Breast epithelium (tissue), 4 donors: ENCODE data around the gene ARMC10. TPM values are rescaled to one million over a fixed set of nuclear protein-coding genes. Genes with fewer than 3 reads are reported as not detected.
"Not testable (repeated sequence)": the region's sequence is repeated elsewhere in the genome, so short reads cannot be mapped to it uniquely, and the experiment has no call there.

Experiments used
- DNase-seq, 2 donors: peaks; one replicate each; pipeline ENCODE4 v3.0.0-alpha.2; 2019; ENCODE audit warnings: low spot score in 2 of 2
- H3K27ac ChIP-seq, 2 donors: fragments of 200-600 bp; sonication (generic) in 1 of 2; one replicate each; pipeline ENCODE4 v1.5.1; 2016 to 2019; ENCODE audit warnings: mild to moderate bottlenecking in 1 of 2
- H3K27me3 ChIP-seq, 2 donors: fragments of 200-600 bp; sonication (generic) in 1 of 2; one replicate each; pipeline versions ENCODE4 v1.5.1 to v1.6.0; 2017 to 2019; ENCODE audit warnings: control low read depth in 1 of 2, mild to moderate bottlenecking in 1 of 2
- H3K36me3 ChIP-seq: fragments of 200-600 bp; one replicate; pipeline ENCODE4 v1.5.1; 2019
- H3K4me1 ChIP-seq, 2 donors: fragments of 200-600 bp; sonication (generic); one replicate each; pipeline ENCODE4 v1.5.1; 2016 to 2019; ENCODE audit warnings: control low read depth in 1 of 2
- H3K4me3 ChIP-seq, 3 donors: fragments of 200-600 bp; sonication (generic); 1 replicate in 2 of 3; 2 replicates in 1 of 3; pipeline ENCODE4 v1.5.1; 2016 to 2019; ENCODE audit warnings: mild to moderate bottlenecking in 3 of 3, moderate library complexity in 2 of 3
- H3K9me3 ChIP-seq, 2 donors: fragments of 200-600 bp; sonication (generic) in 1 of 2; one replicate each; pipeline ENCODE4 v1.5.1; 2016 to 2019; ENCODE audit warnings: control low read depth in 1 of 2
- POLR2A ChIP-seq: fragments of 450-650 bp; IDR thresholded peaks from one replicate; pipeline ENCODE4 v1.6.1; 2016; ENCODE audit warnings: antibody characterized with exemption, mild to moderate bottlenecking, moderate library complexity
- POLR2AphosphoS5 ChIP-seq, 3 donors: sonication (generic); formaldehyde crosslinking; IDR thresholded peaks; one replicate each; pipeline ENCODE4 v1.6.1; 2017; ENCODE audit warnings: antibody characterized with exemption in 3 of 3
- intact Hi-C: fragments of 100-400 bp; cut with DNase I; formaldehyde crosslinking; loops from one replicate; pipeline ENCODE4 v1.15.1; 2023; ENCODE audit warnings: low total_unique reads
- total RNA-seq, 3 donors: library from RNA; depleted of rRNA; stranded (reverse); fragments of >200 nt; gene quantifications; one replicate each; pipeline ENCODE4 v1.1.0, GENCODE V29; 2016
- TF ChIP-seq, protein P1 (sequence below), 3 donors: fragments of 450-650 bp; IDR thresholded peaks; one replicate each; pipeline ENCODE4 v1.5.1; 2016 to 2017; ENCODE audit warnings: antibody characterized with exemption in 3 of 3, mild to moderate bottlenecking in 3 of 3, moderate library complexity in 3 of 3

ARMC10 gene
- total RNA-seq, 3 donors from 2014 or later = 47.0 to 55.4 (median 49.8) TPM

GRCh38 chr7:103079836-103080235 lies 4.9 kb downstream of the ARMC10 start:
- H3K36me3 ChIP-seq = no peaks in the 10 kb centered on the region
- no peaks in the 10 kb centered on the region for H3K27me3 ChIP-seq
- H3K27ac ChIP-seq = no peak overlapping the region
- TF ChIP-seq, protein P1, sequence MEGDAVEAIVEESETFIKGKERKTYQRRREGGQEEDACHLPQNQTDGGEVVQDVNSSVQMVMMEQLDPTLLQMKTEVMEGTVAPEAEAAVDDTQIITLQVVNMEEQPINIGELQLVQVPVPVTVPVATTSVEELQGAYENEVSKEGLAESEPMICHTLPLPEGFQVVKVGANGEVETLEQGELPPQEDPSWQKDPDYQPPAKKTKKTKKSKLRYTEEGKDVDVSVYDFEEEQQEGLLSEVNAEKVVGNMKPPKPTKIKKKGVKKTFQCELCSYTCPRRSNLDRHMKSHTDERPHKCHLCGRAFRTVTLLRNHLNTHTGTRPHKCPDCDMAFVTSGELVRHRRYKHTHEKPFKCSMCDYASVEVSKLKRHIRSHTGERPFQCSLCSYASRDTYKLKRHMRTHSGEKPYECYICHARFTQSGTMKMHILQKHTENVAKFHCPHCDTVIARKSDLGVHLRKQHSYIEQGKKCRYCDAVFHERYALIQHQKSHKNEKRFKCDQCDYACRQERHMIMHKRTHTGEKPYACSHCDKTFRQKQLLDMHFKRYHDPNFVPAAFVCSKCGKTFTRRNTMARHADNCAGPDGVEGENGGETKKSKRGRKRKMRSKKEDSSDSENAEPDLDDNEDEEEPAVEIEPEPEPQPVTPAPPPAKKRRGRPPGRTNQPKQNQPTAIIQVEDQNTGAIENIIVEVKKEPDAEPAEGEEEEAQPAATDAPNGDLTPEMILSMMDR (IDR thresholded peaks at IDR 0.05) = no peak
- no peak for TF ChIP-seq POLR2AphosphoS5 (IDR thresholded peaks at IDR 0.05)
- no peak for TF ChIP-seq POLR2A
- no peak overlapping the region for H3K4me3 ChIP-seq
- intact Hi-C loops = no loop called here
- DNase-seq = no peak
- H3K9me3 ChIP-seq = no peaks in the 10 kb centered on the region
- H3K4me1 ChIP-seq = peaks cover 0 to 5% of the 10 kb centered on the region in 2 donors

DNA sequence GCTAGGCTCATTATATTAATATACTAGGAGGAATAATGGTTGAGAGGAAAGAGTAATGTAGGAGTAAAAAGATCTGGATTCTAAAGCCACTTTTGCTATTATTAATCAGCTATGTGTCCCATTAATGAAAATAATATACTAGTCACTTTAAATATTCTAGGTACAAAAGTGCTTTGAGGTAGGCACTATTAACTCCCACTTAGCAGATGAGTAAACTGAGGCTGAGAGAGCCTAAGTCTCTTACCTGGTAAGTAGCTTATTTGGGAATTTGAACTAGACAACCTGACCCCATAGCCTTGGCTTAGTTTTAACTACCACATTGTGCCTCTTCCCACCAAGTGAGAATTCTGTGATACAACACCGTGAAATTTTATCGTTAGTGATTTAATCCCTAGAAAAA lies 6.0 kb downstream of the ARMC10 start:
- DNase-seq = no peak
- H3K36me3 ChIP-seq = no peaks in the 10 kb centered on the region
- no peak overlapping the region for H3K27ac ChIP-seq
- intact Hi-C loops = no loop called here
- TF ChIP-seq, protein P1 (IDR thresholded peaks at IDR 0.05) = no peak
- no peak for TF ChIP-seq POLR2AphosphoS5 (IDR thresholded peaks at IDR 0.05)
- no peak for TF ChIP-seq POLR2A
- H3K27me3 ChIP-seq = no peaks in the 10 kb centered on the region
- H3K4me3 ChIP-seq = no peak overlapping the region
- H3K9me3 ChIP-seq = no peaks in the 10 kb centered on the region
- peaks cover 0 to 5% of the 10 kb centered on the region in 2 donors for H3K4me1 ChIP-seq

DNA sequence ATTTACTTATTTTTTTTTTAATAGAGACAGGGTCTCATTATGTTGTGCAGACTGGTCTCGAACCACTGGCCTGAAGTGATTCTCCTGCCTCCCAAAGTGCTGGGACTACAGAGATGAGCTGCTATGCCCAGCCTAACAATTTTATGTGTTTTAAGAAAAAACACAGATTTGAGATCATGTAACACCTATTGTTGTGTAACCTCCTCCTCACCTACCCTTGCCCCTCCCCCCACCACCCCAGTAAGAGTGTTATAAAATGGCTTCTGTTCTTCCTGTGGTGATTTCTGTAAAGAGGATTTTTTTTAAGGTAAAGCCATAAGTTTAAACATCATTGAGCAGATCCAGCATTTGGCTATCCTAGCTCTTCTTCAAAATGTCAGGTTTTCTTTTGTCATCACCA lies 7.6 kb downstream of the ARMC10 start:
- no peaks in the 10 kb centered on the region for H3K9me3 ChIP-seq
- no peak for DNase-seq
- H3K27ac ChIP-seq = no peak overlapping the region
- H3K27me3 ChIP-seq = no peaks in the 10 kb centered on the region
- H3K4me1 ChIP-seq = no peaks in the 10 kb centered on the region
- no peaks in the 10 kb centered on the region for H3K36me3 ChIP-seq
- TF ChIP-seq POLR2A = no peak
- TF ChIP-seq POLR2AphosphoS5 (IDR thresholded peaks at IDR 0.05) = no peak
- TF ChIP-seq, protein P1 (IDR thresholded peaks at IDR 0.05) = no peak
- intact Hi-C loops = no loop called here
- H3K4me3 ChIP-seq = no peak overlapping the region

- intact Hi-C loops = no loop called here
- Histone ChIP-seq H3K36me3 (no peaks in the 10 kb centered on the region), H3K4me3 (no peak overlapping the region), H3K27me3 (no peaks in the 10 kb centered on the region), H3K27ac (no peak overlapping the region), H3K9me3 (no peaks in the 10 kb centered on the region), H3K4me1 (no peaks in the 10 kb centered on the region)
- DNase-seq = no peak
- TF ChIP-seq POLR2AphosphoS5 (IDR thresholded peaks at IDR 0.05) = no peak
- TF ChIP-seq, protein P1 (IDR thresholded peaks at IDR 0.05) = no peak
- no peak for TF ChIP-seq POLR2A
Observed at GRCh38 chr7:103083210-103083609, 8.3 kb downstream of the ARMC10 start.

DNA sequence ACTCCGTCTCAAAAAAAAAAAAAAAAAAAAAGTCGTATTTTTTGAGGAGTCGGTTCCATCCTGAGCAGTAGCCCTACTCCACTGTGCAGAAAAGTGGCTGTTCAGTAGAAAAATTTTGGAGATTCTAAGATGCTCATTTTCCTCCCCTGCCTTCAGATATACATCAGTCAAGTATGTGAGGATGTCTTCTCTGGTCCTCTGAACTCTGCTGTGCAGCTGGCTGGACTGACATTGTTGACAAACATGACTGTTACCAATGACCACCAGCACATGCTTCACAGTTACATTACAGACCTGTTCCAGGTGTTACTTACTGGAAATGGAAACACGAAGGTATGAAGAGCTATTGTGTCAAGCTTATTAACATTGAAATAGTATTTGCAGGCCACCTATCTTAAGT lies 17.4 kb downstream of the ARMC10 start:
- DNase-seq, H3K36me3 ChIP-seq, H3K4me1 ChIP-seq, H3K27me3 ChIP-seq, intact Hi-C loops, H3K27ac ChIP-seq, H3K4me3 ChIP-seq, H3K9me3 ChIP-seq: not testable (repeated sequence)

DNA sequence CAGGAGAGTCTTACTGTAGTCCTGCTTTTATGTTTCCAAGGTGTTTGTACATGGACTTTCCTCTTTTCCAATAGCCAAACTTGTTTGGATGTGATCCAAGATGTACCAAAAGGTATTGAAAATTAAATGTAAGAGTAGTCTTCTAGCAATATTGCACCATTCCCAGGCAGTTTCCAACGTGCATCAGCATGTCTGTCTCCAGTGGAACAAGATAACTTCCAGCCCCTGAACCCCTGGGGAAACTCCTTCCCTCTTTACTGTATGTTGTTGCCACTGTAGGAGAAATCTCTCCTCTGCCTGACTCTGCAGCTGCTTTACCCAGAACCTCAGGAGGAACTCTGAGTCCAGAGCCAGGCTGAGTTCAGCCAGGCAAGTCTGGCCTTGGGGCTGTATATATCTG lies 18.5 kb downstream of the ARMC10 start:
- no peak overlapping the region for H3K27ac ChIP-seq
- intact Hi-C loops = no loop called here
- TF ChIP-seq, protein P1 (IDR thresholded peaks at IDR 0.05) = no peak
- no peak for TF ChIP-seq POLR2AphosphoS5 (IDR thresholded peaks at IDR 0.05)
- TF ChIP-seq POLR2A = no peak

More for the DNA sequence above, 18.5 kb downstream of the ARMC10 start:
- Histone ChIP-seq H3K4me1 (no peaks in the 10 kb centered on the region), H3K9me3 (no peaks in the 10 kb centered on the region), H3K27me3 (no peaks in the 10 kb centered on the region), H3K36me3 (no peaks in the 10 kb centered on the region), H3K4me3 (no peak overlapping the region)
- no peak for DNase-seq
